ENCODE results near the gene PATJ.
"Not testable (repeated sequence)": the region's sequence is repeated elsewhere in the genome, so short reads cannot be mapped to it uniquely, and the experiment has no call there.

Gene PATJ

GRCh38 chr1:61784726-61785125 is 42.4 kb downstream of the PATJ start:
- H3K27me3 ChIP-seq (ENCODE audit: insufficient read depth, poor library complexity, severe bottlenecking), result no peaks in the 10 kb centered on the region

DNA sequence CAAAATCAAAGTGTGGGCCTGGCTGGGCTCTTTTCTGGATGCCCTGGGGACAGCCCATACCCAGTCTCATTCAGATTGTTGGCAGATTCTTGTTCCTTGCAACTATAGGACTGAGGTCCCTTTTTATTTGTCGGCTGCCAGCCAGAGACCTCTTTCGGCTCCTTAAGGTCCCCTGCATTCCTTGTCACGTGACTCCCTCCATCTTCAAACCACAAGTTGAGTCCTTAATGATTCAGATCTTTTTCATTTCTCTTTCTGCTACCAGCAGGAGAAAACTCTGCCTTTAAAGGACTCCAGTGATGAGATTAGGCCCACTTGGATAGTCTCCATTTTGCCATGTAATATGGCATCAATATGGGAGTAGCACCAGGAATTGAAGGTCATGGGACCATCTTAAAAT is 48.6 kb downstream of the PATJ start:
- no peak overlapping the region for H3K4me3 ChIP-seq (replicated peaks; ENCODE audit: insufficient read depth, low read length)
- no peak overlapping the region for H3K27ac ChIP-seq (replicated peaks)
- no peak for TF ChIP-seq GABPA (IDR thresholded peaks at IDR 0.05; ENCODE audit: low read depth)
- no peak for TF ChIP-seq SPI1 (IDR thresholded peaks at IDR 0.05; ENCODE audit: borderline replicate concordance, low read depth)
- TF ChIP-seq CTCF (IDR thresholded peaks at IDR 0.05; ENCODE audit: insufficient read depth, low read length), result no peak
- TF ChIP-seq REST (IDR thresholded peaks at IDR 0.05; ENCODE audit: insufficient replicate concordance, low read depth), result no peak
- TF ChIP-seq POLR2AphosphoS5 (IDR thresholded peaks at IDR 0.05; ENCODE audit: low read depth), result no peak
- no peak for DNase-seq (ENCODE audit: low read depth in 1 of 2, low spot score in 1 of 2)
- H3K27me3 ChIP-seq (ENCODE audit: insufficient read depth, poor library complexity, severe bottlenecking), result no peaks in the 10 kb centered on the region

More at GRCh38 chr1:61784726-61785125, 42.4 kb downstream of the PATJ start:
- TF ChIP-seq POLR2AphosphoS5 (IDR thresholded peaks at IDR 0.05; ENCODE audit: low read depth) (no peak), GABPA (IDR thresholded peaks at IDR 0.05; ENCODE audit: low read depth) (no peak), SPI1 (IDR thresholded peaks at IDR 0.05; ENCODE audit: borderline replicate concordance, low read depth) (no peak), REST (IDR thresholded peaks at IDR 0.05; ENCODE audit: insufficient replicate concordance, low read depth) (no peak), CTCF (IDR thresholded peaks at IDR 0.05; ENCODE audit: insufficient read depth, low read length) (no peak)
- Histone ChIP-seq H3K4me3 (replicated peaks; ENCODE audit: insufficient read depth, low read length) (no peak overlapping the region), H3K27ac (replicated peaks) (no peak overlapping the region)
- no peak for DNase-seq (ENCODE audit: low read depth in 1 of 2, low spot score in 1 of 2)

DNA sequence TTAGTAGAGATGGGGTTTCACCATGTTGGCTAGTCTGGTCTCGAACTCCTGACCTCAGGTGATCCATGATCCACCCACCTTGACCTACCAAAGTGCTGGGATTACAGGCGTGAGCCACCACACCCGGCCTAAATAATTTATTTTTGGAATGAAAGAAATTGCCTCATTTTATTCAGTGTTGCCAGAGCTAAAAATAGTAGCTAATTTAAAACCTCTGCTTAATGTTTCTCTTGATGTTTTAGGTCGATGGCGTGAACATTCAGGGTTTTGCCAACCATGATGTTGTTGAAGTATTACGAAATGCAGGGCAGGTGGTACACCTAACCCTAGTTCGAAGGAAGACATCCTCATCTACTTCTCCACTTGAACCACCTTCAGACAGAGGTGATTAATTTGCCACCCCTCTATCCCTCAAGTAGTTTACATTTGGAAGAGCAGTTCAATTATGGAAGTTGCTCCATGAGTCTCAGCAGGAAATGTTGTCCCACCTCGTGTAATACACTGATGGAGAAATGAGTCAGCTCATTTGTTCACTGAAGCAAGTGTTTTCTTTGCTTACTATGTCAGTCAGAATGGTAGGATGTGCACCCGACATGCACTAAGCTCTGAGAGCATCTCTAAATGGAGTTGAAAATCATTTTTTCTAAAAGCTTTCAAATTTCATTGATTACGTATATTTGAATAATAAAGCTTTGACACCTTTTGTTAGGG is 54.9 kb downstream of the PATJ start:
- no peak for DNase-seq (ENCODE audit: low read depth in 1 of 2, low spot score in 1 of 2)
- Histone ChIP-seq H3K4me3 (replicated peaks; ENCODE audit: insufficient read depth, low read length) (no peak overlapping the region), H3K27ac (replicated peaks) (no peak overlapping the region), H3K27me3 (ENCODE audit: insufficient read depth, poor library complexity, severe bottlenecking) (no peaks in the 10 kb centered on the region)
- no peak for TF ChIP-seq POLR2AphosphoS5 (IDR thresholded peaks at IDR 0.05; ENCODE audit: low read depth)

- not testable (repeated sequence) for H3K27me3 ChIP-seq (ENCODE audit: insufficient read depth, poor library complexity, severe bottlenecking); H3K4me3 ChIP-seq (replicated peaks; ENCODE audit: insufficient read depth, low read length); DNase-seq (ENCODE audit: low read depth in 1 of 2, low spot score in 1 of 2); H3K27ac ChIP-seq (replicated peaks)
Measured at GRCh38 chr1:61801047-61801446, 58.8 kb downstream of the PATJ start.

- DNase-seq (ENCODE audit: low read depth in 1 of 2, low spot score in 1 of 2), result no peak
- Histone ChIP-seq H3K27ac (replicated peaks) (no peak overlapping the region), H3K4me3 (replicated peaks; ENCODE audit: insufficient read depth, low read length) (no peak overlapping the region), H3K27me3 (ENCODE audit: insufficient read depth, poor library complexity, severe bottlenecking) (no peaks in the 10 kb centered on the region)
- TF ChIP-seq REST (IDR thresholded peaks at IDR 0.05; ENCODE audit: insufficient replicate concordance, low read depth) (no peak), CTCF (IDR thresholded peaks at IDR 0.05; ENCODE audit: insufficient read depth, low read length) (no peak), SPI1 (IDR thresholded peaks at IDR 0.05; ENCODE audit: borderline replicate concordance, low read depth) (no peak), GABPA (IDR thresholded peaks at IDR 0.05; ENCODE audit: low read depth) (no peak), POLR2AphosphoS5 (IDR thresholded peaks at IDR 0.05; ENCODE audit: low read depth) (no peak)
Measured at GRCh38 chr1:61807606-61808140, 65.4 kb downstream of the PATJ start.

Measured in HL-60 (cell line).